ENCODE measurements around the gene ARPC2.

- TF ChIP-seq CTCF (IDR thresholded peaks at IDR 0.05; ENCODE audit: poor library complexity) = no peak
- no peak for TF ChIP-seq EZH2phosphoT487 (IDR thresholded peaks at IDR 0.05; ENCODE audit: low read depth, severe bottlenecking, unreplicated experiment)
- TF ChIP-seq EZH2 (IDR thresholded peaks at IDR 0.05; ENCODE audit: borderline replicate concordance) = no peak
Measured at GRCh38 chr2:218282173-218282991, 65.4 kb downstream of the ARPC2 start.

All from hepatocyte (in vitro differentiated cells).